HepG2 (cell line): ENCODE results near the gene MMGT1. TPM values are rescaled to one million over a fixed set of nuclear protein-coding genes. Genes with fewer than 3 reads are reported as not detected.

ENCODE experiments used
- ATAC-seq: fragments of 200-7000 bp; cut with Tn5 transposase; 3 replicates; pipeline ENCODE4 v1.9.1; 2020; ENCODE audit warnings: mild to moderate bottlenecking, moderate library complexity
- BruUV-seq: library from RNA; stranded (reverse); fragments of 400-500 nt; replicated peaks from 2 replicates; lab custom pipeline; 2021; lab: Mats Ljungman, UMichigan
- CTCF ChIA-PET: fragments of 300-600 bp; formaldehyde crosslinking; extraction: SDS; loops from one replicate; lab custom pipeline; 2021; ENCODE audit warnings: low total read pairs, inconsistent platforms, low intra/inter-chr PET ratio; lab: Yijun Ruan, JAX
- POLR2A ChIA-PET: fragments of 350-600 bp; sonication (Branson Sonifier 250); formaldehyde crosslinking; loops from one replicate; lab custom pipeline; 2020; ENCODE audit warnings: antibody characterized with exemption, inconsistent platforms; lab: Yijun Ruan, JAX
- DNase-seq: peaks from one replicate; pipeline ENCODE4 v3.0.0-alpha.2; 2015; ENCODE audit warnings: low spot score
- FAIRE-seq: peaks from 3 replicates; lab custom pipeline; 2011; peaks lifted over from hg19 to GRCh38; lab: Jason Lieb, UNC
- H2AFZ ChIP-seq: one replicate; pipeline ENCODE4 v1.6.1; 2011; ENCODE audit warnings: low read length, inconsistent platforms
- H3K27ac ChIP-seq: fragments of 300-600 bp; 3 replicates; pipeline ENCODE4 v1.8.0; 2011; ENCODE audit warnings: mixed run types, mild to moderate bottlenecking, mixed read lengths, low read length, inconsistent platforms; ENCODE audit not compliant: insufficient read depth; ENCODE audit errors: extremely low read length
- H3K27me3 ChIP-seq, 2 experiments: fragments of 200-600 bp in 1 of 2; 2 replicates in 1 of 2; 3 replicates in 1 of 2; pipeline versions ENCODE4 v1.6.0 to v1.8.0; 2011; ENCODE audit warnings: low read length in 2 of 2, mild to moderate bottlenecking in 2 of 2, moderate library complexity in 2 of 2, inconsistent platforms in 1 of 2; ENCODE audit not compliant: insufficient read depth in 2 of 2, control insufficient read depth in 1 of 2
- H3K36me3 ChIP-seq, 2 experiments: fragments of 200-600 bp in 1 of 2; replicated peaks in 1 of 2; 2 replicates in 1 of 2; 3 replicates in 1 of 2; pipeline versions ENCODE4 v1.5.1 to v1.8.0; 2011; ENCODE audit warnings: low read length in 2 of 2, inconsistent platforms in 1 of 2; ENCODE audit not compliant: insufficient read depth in 2 of 2, control insufficient read depth in 1 of 2
- H3K4me1 ChIP-seq: 2 replicates; pipeline ENCODE4 v1.5.1; 2012; ENCODE audit warnings: low read length, inconsistent platforms; ENCODE audit not compliant: insufficient read depth
- H3K4me2 ChIP-seq: 2 replicates; pipeline ENCODE4 v1.6.0; 2011; ENCODE audit warnings: low read depth, low read length, inconsistent platforms
- H3K4me3 ChIP-seq, 3 experiments: fragments of 200-600 bp in 1 of 3; sonication (generic), shearing (Covaris generic) in 1 of 3; replicated peaks in 1 of 3; 2 replicates each; pipeline ENCODE4 v1.5.1; 2011 to 2016; ENCODE audit warnings: low read length in 3 of 3, inconsistent platforms in 2 of 3, low read depth in 2 of 3, mild to moderate bottlenecking in 2 of 3, control low read depth in 1 of 3, mixed read lengths in 1 of 3; ENCODE audit not compliant: insufficient read depth in 1 of 3
- H3K79me2 ChIP-seq: one replicate; pipeline ENCODE4 v1.6.1; 2011; ENCODE audit warnings: low read length, inconsistent platforms; ENCODE audit not compliant: insufficient read depth
- H3K9ac ChIP-seq: 2 replicates; pipeline ENCODE4 v1.6.0; 2011; ENCODE audit warnings: mild to moderate bottlenecking, low read depth, low read length, inconsistent platforms; ENCODE audit not compliant: insufficient read depth
- H3K9me3 ChIP-seq: 2 replicates; pipeline ENCODE4 v1.5.1; 2012; ENCODE audit warnings: mild to moderate bottlenecking, low read length
- H4K20me1 ChIP-seq: 2 replicates; pipeline ENCODE4 v1.6.0; 2011; ENCODE audit warnings: inconsistent platforms, mild to moderate bottlenecking, low read length, moderate library complexity; ENCODE audit not compliant: insufficient read depth
- BCL6 ChIP-seq: IDR thresholded peaks from 2 replicates; pipeline ENCODE4 v1.6.1; 2016; ENCODE audit warnings: missing genetic modification reagents, missing compliant biosample characterization
- HNRNPL ChIP-seq: fragments of 200-400 bp; formaldehyde crosslinking; IDR thresholded peaks from 2 replicates; pipeline ENCODE4 v1.6.1; 2017; ENCODE audit warnings: mild to moderate bottlenecking, low read depth, low read length
- SNAPC2 ChIP-seq: sonication (generic); formaldehyde crosslinking; IDR thresholded peaks from 2 replicates; pipeline ENCODE4 v1.8.1; 2022; ENCODE audit warnings: mild to moderate bottlenecking, missing genetic modification reagents
- TSC22D2 ChIP-seq: sonication (generic); formaldehyde crosslinking; IDR thresholded peaks from 2 replicates; pipeline ENCODE4 v1.5.1; 2020; ENCODE audit warnings: missing genetic modification reagents, mild to moderate bottlenecking, borderline replicate concordance
- ZFP36L2 ChIP-seq: sonication (generic); formaldehyde crosslinking; IDR thresholded peaks from 2 replicates; pipeline ENCODE4 v1.4.0; 2020; ENCODE audit warnings: missing genetic modification reagents
- ZNF136 ChIP-seq: sonication (generic); formaldehyde crosslinking; IDR thresholded peaks from 2 replicates; pipeline ENCODE4 v1.8.1; 2022; ENCODE audit warnings: low read depth, mild to moderate bottlenecking, moderate library complexity, missing genetic modification reagents
- ZNF446 ChIP-seq: sonication (generic); formaldehyde crosslinking; IDR thresholded peaks from 2 replicates; pipeline ENCODE4 v1.5.0; 2020; ENCODE audit warnings: mild to moderate bottlenecking, missing genetic modification reagents
- ZNF496 ChIP-seq: sonication (generic); formaldehyde crosslinking; IDR thresholded peaks from 2 replicates; pipeline ENCODE4 v1.8.1; 2023; ENCODE audit warnings: mild to moderate bottlenecking, moderate library complexity, missing genetic modification reagents; ENCODE audit not compliant: insufficient replicate concordance
- WGBS: methylation state at CpG from one replicate; pipeline ENCODE4 v1.1.6; 2017; ENCODE audit warnings: low lambda C conversion rate; 5-methylcytosine and 5-hydroxymethylcytosine counted together
- in situ Hi-C: cut with HindIII; loops from 2 replicates; pipeline ENCODE4 v1.10.0; 2017; ENCODE audit warnings: low pct_unique_long_range_greater_than_20kb; ENCODE audit not compliant: extremely low pct_ligation_motif_present
- intact Hi-C: fragments of 100-400 bp; cut with micrococcal nuclease; formaldehyde crosslinking; loops from one replicate; pipeline ENCODE4 v1.10.0; 2022; ENCODE audit not compliant: unreplicated experiment
- polyA plus RNA-seq, 8 experiments: library from polyadenylated mRNA; depleted of rRNA in 3 of 8; stranded (reverse) in 7 of 8; unstranded in 1 of 8; fragments of >200 nt; fragmentation: Illumina TruSeq in 4 of 8; extraction: Trizol in 4 of 8; gene quantifications; 2 replicates each; pipeline versions ENCODE4 v1.2.1 to v1.2.3, GENCODE V29; 2011 to 2016; ENCODE audit warnings: low read depth in 4 of 8, missing spikeins in 1 of 8, mixed read lengths in 1 of 8; ENCODE audit not compliant: insufficient read depth in 1 of 8
- total RNA-seq, 5 experiments: library from RNA; depleted of rRNA; stranded (reverse); fragments of >200 nt; fragmentation: Illumina TruSeq; extraction: Trizol; gene quantifications; 2 replicates each; pipeline ENCODE4 v1.2.3, GENCODE V29; 2016; ENCODE audit warnings: low read depth in 1 of 5
- TF ChIP-seq, protein P1 (sequence below): sonication (generic); formaldehyde crosslinking; IDR thresholded peaks from 2 replicates; pipeline ENCODE4 v1.5.0; 2020; ENCODE audit warnings: mild to moderate bottlenecking, missing genetic modification reagents
- TF ChIP-seq, protein P2 (sequence below): sonication (generic); formaldehyde crosslinking; IDR thresholded peaks from 2 replicates; pipeline ENCODE4 v1.4.0; 2020; ENCODE audit warnings: missing genetic modification reagents
- TF ChIP-seq, protein P3 (sequence below): sonication (generic); formaldehyde crosslinking; IDR thresholded peaks from 2 replicates; pipeline ENCODE4 v1.5.1; 2020; ENCODE audit warnings: mild to moderate bottlenecking, missing genetic modification reagents, borderline replicate concordance

The MMGT1 gene
- total and polyA plus RNA-seq, 2 of the 13 experiments (the other 11 are each of a cell fraction or from before 2014, with no cell fraction given): 7.5 to 8.8 TPM

DNA sequence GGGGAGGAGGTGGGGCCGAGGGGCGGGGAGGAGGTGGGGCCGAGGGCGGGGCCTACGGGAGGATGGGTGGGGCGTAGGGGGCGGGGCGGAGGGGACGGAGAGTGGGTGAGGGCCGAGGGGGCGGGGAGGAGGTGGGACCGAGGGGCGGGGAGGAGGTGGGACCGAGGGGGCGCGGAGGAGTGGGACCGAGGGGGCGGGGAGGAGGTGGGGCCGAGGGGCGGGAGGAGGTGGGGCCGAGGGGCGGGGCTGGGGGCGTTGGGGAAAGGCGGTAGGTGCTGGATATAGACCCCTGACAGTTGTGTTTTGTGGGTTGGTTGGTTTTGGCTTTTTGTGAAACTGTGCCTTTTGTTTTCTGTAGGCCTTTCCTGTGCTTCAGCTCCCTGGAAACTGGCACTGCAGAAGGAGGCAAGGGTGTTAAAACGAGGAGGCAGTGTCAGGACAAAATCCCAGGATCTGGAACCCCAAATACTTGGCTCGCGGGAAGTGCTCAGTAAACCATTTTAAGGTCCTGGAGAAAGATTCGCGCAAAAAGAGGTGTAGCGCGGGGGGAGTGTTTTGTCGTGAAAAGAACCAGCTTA, 580 bp upstream of the MMGT1 start:
- Histone ChIP-seq H3K4me2 (peak overlapping the region; percentile 62), H3K79me2 (peaks cover 14% of the 10 kb centered on the region), H3K4me3 (peak overlapping the region in 2 of 3 experiments; percentile 10 to 31; a peak in 3 of 6 replicates), H3K36me3 (no peaks in the 10 kb centered on the region), H3K27ac (no peak overlapping the region), H3K9ac (no peak overlapping the region), H2AFZ (no peak overlapping the region), H3K27me3 (no peaks in the 10 kb centered on the region; a peak in 1 of 5 replicates), H4K20me1 (no peaks in the 10 kb centered on the region), H3K9me3 (no peaks in the 10 kb centered on the region), H3K4me1 (peaks cover 15% of the 10 kb centered on the region; the same call in 1 of the 2 replicates)
- POLR2A ChIA-PET: interaction anchor here (1.2 kb wide), 1 partner anchor 11 kb away, joined by 3 read pairs; the partner anchor contains the start of gene SLC9A6
- ATAC-seq: peak; percentile 33; the same call in 2 of the 3 replicates
- CTCF ChIA-PET: no interaction called here
- intact Hi-C loops: no loop called here
- BruUV-seq: no TSS peak
- DNase-seq: peak; percentile 2
- in situ Hi-C loops: no loop called here
- 25% methylated on average over 25 of the region's 32 CpGs for WGBS
- FAIRE-seq: no peak
- TF ChIP-seq SNAPC2 (CRISPR knock-in tag): no peak
- no peak for TF ChIP-seq ZNF446 (CRISPR knock-in tag)
- TF ChIP-seq, protein P1, sequence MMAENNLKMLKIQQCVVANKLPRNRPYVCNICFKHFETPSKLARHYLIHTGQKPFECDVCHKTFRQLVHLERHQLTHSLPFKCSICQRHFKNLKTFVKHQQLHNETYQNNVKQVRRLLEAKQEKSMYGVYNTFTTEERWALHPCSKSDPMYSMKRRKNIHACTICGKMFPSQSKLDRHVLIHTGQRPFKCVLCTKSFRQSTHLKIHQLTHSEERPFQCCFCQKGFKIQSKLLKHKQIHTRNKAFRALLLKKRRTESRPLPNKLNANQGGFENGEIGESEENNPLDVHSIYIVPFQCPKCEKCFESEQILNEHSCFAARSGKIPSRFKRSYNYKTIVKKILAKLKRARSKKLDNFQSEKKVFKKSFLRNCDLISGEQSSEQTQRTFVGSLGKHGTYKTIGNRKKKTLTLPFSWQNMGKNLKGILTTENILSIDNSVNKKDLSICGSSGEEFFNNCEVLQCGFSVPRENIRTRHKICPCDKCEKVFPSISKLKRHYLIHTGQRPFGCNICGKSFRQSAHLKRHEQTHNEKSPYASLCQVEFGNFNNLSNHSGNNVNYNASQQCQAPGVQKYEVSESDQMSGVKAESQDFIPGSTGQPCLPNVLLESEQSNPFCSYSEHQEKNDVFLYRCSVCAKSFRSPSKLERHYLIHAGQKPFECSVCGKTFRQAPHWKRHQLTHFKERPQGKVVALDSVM (CRISPR knock-in tag): no peak
- TF ChIP-seq, protein P2, sequence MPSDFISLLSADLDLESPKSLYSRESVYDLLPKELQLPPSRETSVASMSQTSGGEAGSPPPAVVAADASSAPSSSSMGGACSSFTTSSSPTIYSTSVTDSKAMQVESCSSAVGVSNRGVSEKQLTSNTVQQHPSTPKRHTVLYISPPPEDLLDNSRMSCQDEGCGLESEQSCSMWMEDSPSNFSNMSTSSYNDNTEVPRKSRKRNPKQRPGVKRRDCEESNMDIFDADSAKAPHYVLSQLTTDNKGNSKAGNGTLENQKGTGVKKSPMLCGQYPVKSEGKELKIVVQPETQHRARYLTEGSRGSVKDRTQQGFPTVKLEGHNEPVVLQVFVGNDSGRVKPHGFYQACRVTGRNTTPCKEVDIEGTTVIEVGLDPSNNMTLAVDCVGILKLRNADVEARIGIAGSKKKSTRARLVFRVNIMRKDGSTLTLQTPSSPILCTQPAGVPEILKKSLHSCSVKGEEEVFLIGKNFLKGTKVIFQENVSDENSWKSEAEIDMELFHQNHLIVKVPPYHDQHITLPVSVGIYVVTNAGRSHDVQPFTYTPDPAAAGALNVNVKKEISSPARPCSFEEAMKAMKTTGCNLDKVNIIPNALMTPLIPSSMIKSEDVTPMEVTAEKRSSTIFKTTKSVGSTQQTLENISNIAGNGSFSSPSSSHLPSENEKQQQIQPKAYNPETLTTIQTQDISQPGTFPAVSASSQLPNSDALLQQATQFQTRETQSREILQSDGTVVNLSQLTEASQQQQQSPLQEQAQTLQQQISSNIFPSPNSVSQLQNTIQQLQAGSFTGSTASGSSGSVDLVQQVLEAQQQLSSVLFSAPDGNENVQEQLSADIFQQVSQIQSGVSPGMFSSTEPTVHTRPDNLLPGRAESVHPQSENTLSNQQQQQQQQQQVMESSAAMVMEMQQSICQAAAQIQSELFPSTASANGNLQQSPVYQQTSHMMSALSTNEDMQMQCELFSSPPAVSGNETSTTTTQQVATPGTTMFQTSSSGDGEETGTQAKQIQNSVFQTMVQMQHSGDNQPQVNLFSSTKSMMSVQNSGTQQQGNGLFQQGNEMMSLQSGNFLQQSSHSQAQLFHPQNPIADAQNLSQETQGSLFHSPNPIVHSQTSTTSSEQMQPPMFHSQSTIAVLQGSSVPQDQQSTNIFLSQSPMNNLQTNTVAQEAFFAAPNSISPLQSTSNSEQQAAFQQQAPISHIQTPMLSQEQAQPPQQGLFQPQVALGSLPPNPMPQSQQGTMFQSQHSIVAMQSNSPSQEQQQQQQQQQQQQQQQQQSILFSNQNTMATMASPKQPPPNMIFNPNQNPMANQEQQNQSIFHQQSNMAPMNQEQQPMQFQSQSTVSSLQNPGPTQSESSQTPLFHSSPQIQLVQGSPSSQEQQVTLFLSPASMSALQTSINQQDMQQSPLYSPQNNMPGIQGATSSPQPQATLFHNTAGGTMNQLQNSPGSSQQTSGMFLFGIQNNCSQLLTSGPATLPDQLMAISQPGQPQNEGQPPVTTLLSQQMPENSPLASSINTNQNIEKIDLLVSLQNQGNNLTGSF: no peak
- no peak for TF ChIP-seq TSC22D2 (CRISPR knock-in tag)
- no peak for TF ChIP-seq ZNF136
- TF ChIP-seq, protein P3, sequence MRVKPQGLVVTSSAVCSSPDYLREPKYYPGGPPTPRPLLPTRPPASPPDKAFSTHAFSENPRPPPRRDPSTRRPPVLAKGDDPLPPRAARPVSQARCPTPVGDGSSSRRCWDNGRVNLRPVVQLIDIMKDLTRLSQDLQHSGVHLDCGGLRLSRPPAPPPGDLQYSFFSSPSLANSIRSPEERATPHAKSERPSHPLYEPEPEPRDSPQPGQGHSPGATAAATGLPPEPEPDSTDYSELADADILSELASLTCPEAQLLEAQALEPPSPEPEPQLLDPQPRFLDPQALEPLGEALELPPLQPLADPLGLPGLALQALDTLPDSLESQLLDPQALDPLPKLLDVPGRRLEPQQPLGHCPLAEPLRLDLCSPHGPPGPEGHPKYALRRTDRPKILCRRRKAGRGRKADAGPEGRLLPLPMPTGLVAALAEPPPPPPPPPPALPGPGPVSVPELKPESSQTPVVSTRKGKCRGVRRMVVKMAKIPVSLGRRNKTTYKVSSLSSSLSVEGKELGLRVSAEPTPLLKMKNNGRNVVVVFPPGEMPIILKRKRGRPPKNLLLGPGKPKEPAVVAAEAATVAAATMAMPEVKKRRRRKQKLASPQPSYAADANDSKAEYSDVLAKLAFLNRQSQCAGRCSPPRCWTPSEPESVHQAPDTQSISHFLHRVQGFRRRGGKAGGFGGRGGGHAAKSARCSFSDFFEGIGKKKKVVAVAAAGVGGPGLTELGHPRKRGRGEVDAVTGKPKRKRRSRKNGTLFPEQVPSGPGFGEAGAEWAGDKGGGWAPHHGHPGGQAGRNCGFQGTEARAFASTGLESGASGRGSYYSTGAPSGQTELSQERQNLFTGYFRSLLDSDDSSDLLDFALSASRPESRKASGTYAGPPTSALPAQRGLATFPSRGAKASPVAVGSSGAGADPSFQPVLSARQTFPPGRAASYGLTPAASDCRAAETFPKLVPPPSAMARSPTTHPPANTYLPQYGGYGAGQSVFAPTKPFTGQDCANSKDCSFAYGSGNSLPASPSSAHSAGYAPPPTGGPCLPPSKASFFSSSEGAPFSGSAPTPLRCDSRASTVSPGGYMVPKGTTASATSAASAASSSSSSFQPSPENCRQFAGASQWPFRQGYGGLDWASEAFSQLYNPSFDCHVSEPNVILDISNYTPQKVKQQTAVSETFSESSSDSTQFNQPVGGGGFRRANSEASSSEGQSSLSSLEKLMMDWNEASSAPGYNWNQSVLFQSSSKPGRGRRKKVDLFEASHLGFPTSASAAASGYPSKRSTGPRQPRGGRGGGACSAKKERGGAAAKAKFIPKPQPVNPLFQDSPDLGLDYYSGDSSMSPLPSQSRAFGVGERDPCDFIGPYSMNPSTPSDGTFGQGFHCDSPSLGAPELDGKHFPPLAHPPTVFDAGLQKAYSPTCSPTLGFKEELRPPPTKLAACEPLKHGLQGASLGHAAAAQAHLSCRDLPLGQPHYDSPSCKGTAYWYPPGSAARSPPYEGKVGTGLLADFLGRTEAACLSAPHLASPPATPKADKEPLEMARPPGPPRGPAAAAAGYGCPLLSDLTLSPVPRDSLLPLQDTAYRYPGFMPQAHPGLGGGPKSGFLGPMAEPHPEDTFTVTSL: no peak
- no peak for TF ChIP-seq HNRNPL
- TF ChIP-seq ZFP36L2: no peak
- TF ChIP-seq ZNF496: no peak
- no peak for TF ChIP-seq BCL6 (CRISPR knock-in tag)
